Stimulated activated CD8-positive, alpha-beta memory T cell treated with anti-CD3 and anti-CD28 coated beads, Interleukin-15, amount 100 ng/mL, for 4 hours (primary cell): ENCODE measurements around the gene GPR25.
"Not testable (repeated sequence)": the region's sequence is repeated elsewhere in the genome, so short reads cannot be mapped to it uniquely, and the experiment has no call there.

ENCODE experiments used
- DNase-seq, 2 donors: peaks; one replicate each; pipeline ENCODE4 v3.0.0-alpha.2; 2020; ENCODE audit warnings: low read depth in 2 of 2

Gene GPR25

DNA sequence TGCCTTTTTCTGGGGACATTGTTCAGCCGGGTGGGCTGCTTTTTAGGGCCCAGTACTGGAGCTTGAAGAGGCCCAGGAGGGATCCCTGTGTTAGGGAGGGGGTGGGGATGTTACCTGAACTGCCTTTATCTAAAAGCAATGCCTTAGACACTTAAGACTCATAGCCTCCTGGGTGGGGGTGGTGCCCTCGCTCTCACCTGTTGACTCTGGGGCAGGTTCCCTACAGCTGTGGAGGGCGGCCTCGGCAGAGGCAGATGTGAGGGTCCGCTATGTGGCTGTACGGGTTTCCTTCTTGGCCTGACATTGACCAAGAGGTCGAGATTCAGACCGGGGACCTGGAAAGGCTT, 22.6 kb downstream of the GPR25 start:
- DNase-seq = no peak

- no peak for DNase-seq
Observed at GRCh38 chr1:200895801-200896530, 23.2 kb downstream of the GPR25 start.

GRCh38 chr1:200896531-200897196, 23.9 kb downstream of the GPR25 start:
- no peak for DNase-seq

DNA sequence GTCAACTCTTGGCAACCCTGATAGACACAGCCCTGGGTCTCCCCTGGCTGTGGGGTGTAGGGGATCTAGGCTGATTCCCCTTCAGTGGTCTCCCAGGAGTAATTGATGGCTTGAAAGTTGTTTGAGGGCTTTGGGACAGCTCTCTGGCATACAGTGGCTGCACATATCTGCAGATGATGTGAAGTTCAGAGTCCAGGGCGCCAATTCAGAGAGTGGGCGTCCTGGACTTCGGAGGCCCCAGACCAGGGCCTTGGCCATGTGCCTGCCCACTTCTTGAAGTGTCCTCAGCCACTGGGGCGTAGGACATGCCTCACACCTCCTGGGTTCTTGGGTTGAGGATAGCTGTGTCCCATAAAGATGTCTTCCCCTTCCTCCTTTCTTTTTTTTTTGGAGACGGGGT, 24.5 kb downstream of the GPR25 start:
- DNase-seq = no peak

DNA sequence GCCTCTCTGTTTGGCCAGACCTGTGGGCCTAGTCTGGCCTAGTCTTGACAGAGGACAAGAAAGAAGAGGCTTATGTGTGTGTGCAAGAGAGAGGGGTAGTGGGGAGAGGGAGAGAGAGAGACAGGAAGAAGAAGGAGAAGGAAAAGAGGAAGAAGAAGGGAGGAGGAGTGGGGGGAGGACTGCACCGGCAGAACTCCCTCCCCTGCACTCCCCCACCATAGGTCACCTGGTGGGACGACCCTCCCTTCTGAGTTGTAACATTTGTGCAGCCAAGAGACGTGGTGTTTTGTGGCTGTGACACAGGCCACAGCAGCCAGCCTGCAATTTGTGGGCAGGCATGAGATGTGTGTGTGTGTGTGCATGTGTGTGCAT, 26.2 kb downstream of the GPR25 start:
- DNase-seq = no peak

DNA sequence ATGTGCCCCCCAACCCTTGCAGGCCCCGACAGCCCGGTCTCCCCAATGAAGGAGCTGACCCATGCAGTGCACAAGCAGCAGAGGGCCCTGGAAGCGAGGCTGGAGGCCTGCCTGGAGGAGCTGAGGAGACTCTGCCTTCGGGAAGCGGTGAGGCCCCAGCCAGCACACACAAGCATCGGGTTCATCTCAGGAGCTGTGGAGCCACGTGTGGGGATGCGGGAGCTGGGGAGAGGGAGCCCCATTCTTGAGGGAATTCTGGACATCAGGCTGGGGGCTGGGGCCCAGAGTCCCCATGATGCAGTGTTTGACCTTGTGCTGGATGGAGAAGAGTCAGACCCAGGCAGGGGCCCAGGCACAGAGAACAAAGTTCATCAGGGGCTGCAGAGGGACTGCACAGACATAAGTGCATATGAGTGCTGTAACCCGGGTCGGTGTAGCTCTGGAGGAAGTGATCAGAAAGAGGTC, 26.7 kb downstream of the GPR25 start:
- DNase-seq = no peak

- no peak for DNase-seq
Observed at GRCh38 chr1:200899954-200900867, 27.4 kb downstream of the GPR25 start.

DNA sequence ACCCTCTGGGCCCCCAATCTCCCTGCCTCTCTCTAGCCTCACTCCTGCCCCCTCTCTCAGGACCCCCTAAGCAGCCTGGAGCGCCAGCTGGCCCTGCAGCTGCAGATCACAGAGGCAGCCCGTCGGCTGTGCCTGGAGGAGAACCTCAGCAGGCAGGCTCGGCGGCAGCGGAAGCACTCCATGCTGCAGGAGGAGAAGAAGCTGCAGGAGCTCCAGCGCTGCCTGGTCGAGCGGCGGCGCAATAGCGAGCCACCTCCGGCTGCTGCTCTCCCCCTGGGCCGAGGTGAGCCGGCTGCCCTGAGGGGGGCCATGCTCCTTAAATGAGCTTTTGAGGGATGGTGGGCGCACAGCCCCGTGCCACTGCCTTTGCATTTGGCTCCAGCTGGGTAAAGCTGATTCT, 28.1 kb downstream of the GPR25 start:
- no peak for DNase-seq

- DNase-seq = no peak
Observed at GRCh38 chr1:200901350-200901749, 28.6 kb downstream of the GPR25 start.

DNA sequence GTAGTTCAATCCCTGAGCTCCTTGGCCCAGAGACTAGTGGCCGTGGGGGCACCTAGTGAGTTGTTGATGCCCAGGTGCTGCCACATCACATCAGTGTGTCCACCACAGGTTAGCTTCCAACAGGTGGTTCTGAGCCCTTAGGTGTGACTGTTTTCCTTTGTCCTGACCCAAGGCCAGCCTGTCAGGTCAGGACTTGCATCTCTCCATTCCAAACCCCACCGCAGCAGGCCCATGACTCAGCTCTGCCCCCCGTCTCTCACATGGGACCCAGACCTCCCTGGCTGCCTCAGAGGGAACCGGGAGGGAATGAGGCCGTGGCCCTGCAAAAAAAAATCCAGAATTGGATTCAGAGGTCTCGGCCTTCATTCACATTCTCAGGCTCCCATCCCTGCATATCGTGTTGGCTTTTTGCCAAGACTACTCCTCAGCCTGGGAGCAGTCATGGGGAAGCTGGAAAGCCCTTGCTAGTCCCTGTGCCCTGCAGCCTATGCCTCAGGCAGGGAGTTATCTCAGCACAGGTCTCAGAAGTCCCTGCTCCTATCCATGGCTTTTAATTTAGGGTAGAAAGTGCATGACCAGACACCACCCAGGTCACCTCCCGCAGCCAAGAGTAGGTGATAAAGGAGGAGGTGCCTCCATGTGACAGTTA, 29.1 kb downstream of the GPR25 start:
- no peak for DNase-seq

DNA sequence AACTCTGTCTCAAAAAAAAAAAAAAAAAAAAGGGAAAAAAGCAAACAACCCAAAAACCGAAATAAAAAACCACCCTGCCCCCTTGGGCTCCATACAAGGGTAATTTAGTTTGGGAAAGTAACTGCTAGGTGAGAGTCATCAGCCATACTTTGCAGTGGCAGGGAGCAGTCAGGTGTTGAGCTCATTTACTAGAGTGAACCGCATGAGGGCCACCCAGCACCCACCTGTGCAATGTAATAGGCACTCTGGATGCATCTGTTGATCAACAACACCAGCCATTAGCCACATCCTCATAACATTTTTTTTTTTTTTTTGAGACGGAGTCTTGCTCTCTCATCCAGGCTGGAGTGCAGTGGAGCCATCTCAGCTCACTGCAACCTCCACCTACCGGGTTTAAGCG, 31.0 kb downstream of the GPR25 start:
- no peak for DNase-seq

DNA sequence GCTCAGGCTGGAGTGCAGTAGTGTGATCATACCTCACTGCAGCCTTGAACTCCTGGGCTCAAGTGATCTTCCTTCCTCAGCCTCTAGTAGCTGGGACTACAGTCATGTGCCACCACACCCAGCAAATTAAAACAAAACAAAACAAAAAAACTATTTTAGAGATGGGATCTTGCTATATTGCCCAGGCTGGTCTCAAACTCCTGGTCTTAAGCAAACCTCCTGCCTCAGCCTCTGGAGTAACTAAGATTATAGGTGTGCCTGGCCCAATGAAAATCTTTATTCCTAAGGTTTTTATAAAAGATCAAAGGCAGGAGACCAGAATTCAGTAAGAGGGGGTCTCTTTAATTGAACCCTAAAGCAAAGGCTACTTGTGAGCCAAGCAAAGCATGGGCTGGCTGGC, 32.0 kb downstream of the GPR25 start:
- DNase-seq = no peak

GRCh38 chr1:200905411-200906052, 32.8 kb downstream of the GPR25 start:
- DNase-seq = peak in 1 of 2 donors; percentile 37

DNA sequence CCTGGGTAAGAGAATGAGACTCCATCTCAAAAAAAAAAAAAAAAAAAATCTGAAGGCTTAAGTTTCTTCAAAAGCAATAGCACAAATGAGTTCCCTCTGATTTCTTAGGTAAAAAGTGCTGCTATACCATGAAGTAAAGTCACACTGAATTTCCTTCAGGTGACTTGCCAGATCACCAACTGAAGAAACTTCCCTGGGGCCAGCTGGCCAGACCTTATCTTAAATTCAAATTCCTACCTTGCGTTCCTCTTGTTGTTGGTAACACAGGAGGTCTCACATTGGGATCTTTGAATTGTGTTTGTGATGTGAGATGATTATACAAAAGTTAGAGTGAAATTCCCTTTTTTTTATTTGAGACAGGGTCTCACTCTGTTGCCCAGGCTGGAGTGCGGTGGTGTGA, 33.7 kb downstream of the GPR25 start:
- DNase-seq = no peak

DNA sequence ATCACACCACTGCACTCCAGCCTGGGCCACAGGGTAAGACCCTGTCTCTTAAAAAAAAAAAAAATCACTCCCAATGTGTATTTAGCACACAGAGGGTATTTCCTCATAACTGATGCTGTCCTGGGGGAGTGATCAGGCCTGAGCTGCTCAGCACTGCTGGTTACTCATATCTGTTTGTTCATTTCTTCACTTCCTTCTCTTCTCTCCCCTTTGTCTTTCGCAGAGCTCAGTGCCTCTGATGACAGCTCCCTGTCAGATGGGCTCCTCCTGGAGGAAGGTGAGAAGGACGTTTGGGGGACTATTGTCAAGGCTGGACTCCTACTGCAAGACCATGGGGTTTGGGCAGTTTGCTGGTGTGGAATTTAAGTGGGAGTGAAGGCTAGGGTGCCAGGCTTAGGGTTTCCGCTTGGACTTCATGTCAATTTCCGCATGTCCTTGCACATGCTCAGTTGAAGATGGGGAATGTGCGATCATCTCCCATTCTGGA, 34.9 kb downstream of the GPR25 start:
- no peak for DNase-seq

DNA sequence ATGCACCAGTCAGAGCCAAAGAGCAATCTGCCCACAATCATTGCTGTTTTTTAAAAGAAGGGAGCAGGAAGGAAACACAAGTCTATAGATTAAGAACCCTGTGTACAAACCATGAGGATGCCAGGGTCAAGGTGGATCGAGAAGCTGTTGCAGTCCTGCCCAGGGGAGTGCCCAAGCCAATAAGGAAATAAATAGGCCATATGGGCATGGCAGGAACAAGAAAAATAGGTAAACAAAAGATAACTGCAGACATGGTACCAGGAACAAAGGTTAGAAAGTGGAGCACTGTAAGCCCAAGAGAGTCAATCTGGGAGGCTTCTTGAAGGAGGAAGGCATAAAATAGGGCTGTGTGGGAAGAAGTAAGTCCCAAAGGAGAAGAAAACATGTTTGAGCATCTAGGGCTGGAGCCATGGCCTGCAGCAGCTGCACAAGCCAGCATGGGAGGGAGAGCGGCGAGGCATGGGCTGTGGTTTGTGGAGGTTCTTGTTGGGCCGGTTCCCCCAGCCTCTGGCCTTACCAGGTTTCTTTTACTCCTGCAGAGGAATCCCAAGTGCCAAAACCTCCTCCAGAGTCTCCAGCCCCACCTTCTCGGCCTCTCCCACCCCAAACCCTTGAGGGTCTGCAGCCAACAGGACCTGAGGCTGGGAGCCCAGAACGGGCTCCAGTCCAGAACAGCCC, 35.5 kb downstream of the GPR25 start:
- no peak for DNase-seq

DNA sequence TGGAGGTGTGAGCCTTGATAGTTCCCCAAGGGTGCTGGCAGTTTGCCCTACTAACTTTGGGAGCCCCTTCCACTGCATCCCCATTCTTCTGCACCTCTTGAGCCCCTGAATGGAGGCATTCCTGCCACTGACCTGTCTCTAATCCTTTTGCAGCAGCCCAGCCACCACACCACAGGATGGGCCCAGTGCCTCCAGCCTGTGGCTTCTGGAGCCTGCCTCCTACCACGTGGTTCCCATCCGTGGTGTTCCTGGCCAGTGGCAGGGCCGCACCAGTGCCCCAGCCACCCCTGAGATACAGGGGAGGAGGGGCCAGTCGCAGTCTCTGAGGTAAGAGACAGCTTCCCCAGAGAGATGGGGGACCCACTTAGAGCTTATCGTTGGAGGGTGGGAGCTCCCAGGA, 36.3 kb downstream of the GPR25 start:
- no peak for DNase-seq

DNA sequence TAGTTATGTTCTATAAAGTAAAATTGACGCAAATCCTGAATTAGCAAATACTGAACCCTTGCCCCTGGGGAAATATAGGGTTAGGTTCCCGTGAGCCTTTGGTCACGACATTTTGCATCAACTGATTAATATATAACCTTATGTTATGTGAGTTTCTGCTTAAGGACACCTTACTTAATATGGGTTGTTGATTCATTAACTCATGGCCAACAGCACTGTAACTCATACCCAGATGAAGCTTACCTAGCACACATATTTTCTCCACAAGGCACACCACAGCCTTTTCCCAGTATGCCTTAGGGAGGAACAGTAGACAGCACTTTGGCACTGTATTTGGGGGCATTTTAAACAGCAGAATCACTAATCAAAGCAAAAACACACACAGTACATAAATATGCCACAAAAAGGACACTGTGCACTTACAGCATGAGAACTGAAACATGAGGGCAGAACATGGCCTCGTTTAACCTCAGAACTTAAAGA, 37.0 kb downstream of the GPR25 start:
- no peak for DNase-seq

DNA sequence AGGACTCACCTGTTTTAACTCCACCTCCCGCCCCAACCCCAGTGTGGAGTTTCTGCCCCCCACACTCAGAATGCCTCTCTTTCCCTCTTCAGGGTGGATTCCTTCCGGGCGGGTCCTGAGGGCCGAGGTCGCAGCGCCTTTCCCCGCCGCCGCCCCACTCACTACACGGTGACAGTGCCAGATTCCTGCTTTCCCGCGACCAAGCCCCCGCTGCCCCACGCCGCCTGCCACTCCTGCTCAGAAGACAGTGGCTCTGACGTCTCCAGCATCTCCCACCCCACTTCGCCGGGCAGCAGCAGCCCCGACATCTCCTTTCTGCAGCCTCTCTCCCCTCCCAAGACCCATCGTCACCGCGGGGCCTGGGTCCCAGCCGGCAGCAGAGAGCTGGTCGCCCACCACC, 38.6 kb downstream of the GPR25 start:
- no peak for DNase-seq

GRCh38 chr1:200911936-200912335, 39.2 kb downstream of the GPR25 start:
- DNase-seq = not testable (repeated sequence)
